ENCODE results near the gene CASP8AP2. TPM values are rescaled to one million over a fixed set of nuclear protein-coding genes. Genes with fewer than 3 reads are reported as not detected.
"Not testable (repeated sequence)": the region's sequence is repeated elsewhere in the genome, so short reads cannot be mapped to it uniquely, and the experiment has no call there.

The CASP8AP2 gene
- total RNA-seq, 1 donor from 2014 or later: 18.8 TPM

- no peak for DNase-seq
Measured at GRCh38 chr6:89826029-89826528, 3.6 kb upstream of the CASP8AP2 start.

- not testable (repeated sequence) for DNase-seq
Measured at GRCh38 chr6:89828475-89828987, 1.1 kb upstream of the CASP8AP2 start.

- no peak for DNase-seq
Measured at GRCh38 chr6:89828988-89829471, 650 bp upstream of the CASP8AP2 start.

DNA sequence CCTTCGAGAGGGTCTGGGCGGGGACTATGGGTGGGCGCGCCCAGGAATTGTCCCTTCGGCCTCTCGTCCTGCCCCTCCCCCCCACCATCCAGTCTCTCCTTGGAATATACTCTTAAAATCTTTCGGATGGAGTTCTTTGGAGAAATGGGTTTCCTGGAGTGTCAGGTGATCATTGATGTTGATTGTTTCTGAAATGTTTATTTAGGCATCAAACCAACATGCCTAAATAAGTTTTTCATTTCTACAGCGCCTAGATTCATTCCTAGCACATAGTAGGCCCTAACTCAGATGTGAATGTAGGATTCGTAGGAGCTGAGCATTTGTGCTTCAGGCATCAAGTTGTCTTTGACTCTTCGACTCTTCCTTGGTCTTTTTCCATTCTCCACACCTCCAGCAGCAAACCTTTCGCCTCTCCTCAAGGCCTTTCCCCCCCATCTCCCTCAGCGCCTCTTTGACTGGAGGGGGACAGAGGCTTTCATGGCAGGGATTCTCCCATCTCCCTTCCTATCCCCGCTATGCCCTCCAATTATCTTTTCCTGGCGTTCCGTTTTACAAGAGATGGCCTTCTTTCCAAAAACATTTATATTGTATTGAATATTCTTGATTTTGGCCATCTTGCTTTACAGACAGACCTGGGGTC, 610 bp downstream of the CASP8AP2 start:
- no peak for DNase-seq

DNA sequence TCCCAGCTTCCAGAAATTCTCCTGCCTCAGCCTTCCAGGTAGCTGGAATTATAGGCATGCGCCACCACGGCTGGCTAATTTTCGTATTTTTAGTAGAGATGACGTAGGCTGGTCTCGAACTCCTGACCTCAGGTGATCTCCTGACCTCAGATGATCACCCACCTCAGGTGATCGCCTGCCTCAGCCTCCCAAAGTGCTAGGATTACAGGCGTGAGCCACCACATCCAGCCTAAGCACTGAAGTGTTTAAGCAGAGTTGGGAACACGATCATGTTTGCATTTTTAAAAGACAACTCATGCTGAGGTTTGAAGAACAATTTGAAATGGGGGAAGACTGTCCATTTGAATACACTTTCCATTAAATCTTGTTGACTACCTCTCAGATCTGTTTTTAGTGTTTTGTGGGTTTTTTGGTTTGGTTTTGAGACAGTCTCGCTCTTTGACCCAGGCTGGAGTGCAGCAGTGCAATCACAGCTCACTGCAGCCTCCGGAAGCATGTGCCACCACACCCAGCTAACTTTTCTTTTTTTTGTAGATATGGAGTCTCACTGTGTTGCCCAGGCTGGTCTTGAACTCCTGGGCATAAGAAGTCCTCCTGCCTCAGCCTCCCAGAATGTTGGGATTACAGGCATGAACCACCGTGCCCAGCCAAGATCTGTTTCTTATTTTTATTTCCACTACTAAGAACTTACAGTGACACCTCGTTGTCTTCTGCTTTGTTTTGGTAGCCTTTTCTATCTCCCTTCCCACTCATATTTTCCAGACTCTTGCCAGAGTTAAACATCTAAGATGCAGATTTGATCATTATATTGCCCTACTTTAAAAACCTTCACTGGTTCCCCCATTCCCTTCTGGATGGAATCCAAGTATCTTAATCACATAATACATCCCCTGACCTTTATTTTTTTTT, 5.5 kb downstream of the CASP8AP2 start:
- DNase-seq: no peak

DNA sequence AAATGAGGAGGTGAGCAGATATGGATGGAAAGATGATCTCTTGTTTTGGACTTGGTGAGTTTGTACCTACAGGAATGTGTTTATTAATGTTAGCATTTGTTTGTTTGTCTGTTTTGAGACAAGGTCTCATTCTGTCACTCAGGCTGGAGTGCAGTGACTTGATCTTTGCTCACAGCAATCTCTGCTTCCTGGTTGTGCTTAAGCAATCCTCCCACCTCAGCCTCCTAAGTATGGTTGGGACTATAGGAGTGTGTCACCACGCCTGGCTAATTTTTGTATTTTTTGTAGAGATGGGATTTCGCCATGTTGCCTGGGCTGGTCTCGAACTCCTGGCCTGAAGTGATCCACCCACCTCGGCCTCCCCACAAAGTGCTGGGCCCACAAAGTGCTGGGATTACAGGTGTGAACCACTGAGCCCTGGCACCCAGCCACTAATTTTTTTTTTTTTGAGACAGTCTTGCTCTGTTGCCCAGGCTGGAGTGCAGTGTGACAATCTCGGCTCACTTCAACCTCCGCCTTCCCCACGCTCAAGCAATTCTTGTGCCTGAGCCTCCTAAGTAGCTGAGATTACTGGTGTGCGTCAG, 7.1 kb downstream of the CASP8AP2 start:
- no peak for DNase-seq

DNA sequence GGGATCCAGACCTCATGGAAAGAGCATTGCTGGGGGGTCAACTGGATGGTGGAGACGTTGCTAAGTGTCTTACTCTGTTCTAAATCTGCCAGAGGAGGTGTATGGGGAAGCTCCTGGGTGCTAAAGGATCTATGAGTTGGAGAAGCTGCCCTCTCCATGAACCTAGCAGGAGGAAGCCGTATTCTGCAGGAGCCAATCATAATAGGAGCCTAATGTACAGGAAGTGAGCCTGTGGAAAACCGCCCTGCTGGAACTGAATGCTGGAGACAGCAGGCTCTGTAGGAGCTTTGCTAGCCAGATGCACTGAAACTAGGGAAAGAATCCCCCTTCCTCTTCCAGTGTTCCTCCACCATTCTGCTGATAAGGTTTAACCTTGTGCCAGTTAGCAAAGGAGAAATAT, 10.9 kb downstream of the CASP8AP2 start:
- DNase-seq: peak; percentile 3

- DNase-seq: no peak
Measured at GRCh38 chr6:89842228-89842627, 12.5 kb downstream of the CASP8AP2 start.

GRCh38 chr6:89843070-89843469, 13.4 kb downstream of the CASP8AP2 start:
- DNase-seq: no peak

DNA sequence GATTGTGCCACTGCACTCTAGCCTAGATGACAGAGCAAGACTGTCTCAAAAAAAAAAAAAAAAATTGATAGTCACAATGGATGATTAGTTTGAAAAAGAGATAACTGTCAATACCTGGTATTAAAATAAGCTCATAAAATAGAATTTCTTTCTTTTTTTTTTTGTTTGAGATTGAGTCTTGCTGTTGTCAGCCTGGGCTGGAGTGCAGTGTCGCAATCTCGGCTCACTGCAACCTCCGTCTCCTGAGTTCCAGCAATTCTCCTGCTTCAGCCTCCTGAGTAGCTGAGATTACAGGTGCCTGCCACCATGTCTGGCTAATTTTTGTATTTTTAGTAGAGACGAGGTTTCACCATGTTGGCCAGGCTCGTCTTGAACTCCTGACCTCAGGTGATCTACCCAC, 17.8 kb downstream of the CASP8AP2 start:
- not testable (repeated sequence) for DNase-seq

DNA sequence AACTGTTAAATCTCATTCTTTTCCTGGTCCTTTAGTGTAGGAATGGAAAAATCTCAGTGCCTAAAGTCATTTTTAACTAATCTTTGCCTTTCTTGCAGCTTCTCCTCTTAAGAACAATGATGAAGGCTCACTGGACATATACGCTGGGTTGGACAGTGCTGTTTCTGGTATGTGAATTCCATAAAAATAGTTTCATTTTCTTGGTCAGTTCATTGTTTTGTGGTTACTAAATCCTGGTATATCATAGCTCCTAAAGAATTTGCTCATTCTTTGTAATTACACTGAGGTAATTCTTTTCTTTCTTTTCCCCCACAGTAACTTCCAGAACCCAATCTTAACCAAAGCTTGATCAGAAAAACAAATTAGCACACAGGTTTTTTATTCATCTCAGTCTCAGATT, 23.4 kb downstream of the CASP8AP2 start:
- no peak for DNase-seq

GRCh38 chr6:89858041-89858440, 28.4 kb downstream of the CASP8AP2 start:
- no peak for DNase-seq

GRCh38 chr6:89859744-89860143, 30.1 kb downstream of the CASP8AP2 start:
- DNase-seq: no peak

DNA sequence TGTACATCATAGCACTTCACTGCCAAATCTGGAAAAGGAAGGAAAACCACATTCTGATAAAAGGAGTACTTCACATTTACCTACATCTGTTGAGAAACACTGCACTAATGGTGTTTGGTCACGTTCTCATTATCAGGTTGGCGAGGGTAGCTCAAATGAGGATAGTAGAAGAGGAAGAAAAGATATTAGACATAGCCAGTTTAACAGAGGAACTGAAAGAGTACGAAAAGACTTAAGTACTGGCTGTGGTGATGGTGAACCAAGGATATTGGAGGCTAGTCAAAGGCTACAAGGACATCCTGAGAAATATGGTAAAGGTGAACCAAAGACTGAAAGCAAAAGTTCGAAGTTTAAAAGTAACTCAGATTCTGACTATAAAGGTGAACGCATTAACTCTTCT, 32.6 kb downstream of the CASP8AP2 start:
- DNase-seq: no peak

GRCh38 chr6:89862698-89863097, 33.0 kb downstream of the CASP8AP2 start:
- no peak for DNase-seq

DNA sequence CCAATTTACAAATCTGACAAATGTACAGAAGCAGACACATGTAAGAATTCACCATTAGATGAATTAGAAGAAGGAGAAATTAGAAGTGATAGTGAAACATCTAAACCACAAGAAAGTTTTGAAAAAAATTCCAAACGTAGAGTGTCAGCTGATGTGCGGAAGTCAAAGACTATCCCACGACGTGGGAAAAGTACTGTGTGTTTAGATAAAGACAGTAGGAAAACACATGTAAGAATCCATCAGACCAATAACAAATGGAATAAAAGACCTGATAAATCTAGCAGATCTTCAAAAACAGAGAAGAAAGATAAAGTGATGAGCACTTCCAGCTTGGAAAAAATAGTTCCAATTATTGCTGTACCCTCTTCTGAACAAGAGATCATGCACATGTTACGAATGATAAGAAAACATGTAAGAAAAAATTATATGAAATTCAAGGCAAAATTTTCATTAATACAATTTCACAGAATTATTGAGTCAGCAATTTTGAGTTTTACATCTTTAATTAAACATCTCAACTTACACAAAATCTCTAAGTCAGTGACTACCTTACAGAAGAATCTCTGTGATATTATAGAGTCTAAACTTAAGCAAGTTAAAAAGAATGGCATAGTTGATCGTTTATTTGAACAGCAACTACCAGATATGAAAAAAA, 36.5 kb downstream of the CASP8AP2 start:
- no peak for DNase-seq

DNA sequence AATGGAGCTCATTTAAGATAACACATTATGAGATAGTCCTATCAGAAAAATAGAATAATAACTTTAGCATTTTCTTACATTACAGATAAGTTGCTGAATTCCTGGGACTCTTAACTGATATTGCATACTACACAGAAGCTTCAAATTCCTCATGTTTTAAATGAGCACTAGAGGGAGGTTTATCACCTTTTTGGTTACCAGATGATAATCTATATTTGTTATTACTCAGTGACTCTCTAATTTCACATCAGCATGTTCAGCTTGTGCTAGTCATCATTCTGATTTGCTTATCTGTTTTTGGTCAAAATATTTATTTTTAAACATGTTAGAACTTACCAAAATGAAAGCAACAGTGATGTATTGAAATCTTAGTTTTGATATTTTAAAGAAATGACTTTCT, 44.0 kb downstream of the CASP8AP2 start:
- DNase-seq: no peak

DNA sequence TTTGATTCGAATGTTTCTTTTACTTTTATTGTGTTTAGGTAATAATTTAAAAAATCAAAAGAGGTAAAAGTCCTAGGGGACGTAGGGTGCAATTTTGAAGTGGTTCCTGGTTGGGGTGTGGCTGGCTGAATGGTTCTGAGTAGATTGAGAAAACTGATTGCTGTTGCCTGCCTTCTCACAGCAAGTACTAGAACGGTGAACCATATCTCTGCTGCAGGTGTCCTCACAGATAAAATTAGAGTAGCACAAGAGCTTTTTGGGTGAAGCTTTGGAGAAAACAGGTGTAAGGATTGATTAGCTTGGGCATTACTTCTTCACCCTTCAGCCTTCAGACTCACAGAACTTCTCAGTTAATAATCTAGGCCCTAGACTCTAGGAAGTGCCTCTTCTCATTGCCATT, 44.8 kb downstream of the CASP8AP2 start:
- no peak for DNase-seq

DNA sequence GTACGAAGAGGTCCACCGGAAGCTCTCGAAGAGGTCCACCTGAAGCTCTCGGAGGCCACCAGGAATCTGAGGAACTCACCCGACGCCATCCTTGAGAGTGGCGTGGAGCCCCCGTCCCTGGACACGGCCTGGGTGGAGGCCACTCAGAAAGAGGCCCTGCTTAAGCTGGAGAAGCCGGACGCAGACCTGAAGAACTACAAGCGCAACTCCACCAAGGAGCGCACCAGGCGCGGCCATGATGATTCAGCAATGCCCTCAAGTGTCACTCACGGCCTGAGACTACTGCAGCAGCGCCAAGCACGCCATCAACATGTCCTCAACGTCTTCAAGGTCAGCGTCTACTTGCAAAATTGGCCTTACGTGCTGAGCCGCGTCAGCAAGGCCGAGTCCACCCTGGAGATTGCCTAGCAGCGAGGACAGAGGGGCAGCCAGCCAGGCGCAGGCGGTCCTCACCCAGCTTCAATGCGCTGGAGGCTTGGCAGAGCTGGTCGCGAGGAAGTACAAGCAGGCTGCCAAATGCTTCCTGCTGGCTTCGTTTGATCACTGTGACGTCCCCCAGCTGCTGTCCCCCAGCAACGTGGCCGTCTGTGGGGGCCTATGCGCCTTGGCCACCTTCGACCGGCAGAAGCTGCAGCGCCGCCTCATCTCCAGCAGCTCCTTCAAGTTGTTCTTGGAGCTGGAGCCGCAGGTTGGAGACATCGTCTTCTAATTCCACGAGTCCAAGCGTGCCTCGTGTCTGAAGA, 56.9 kb downstream of the CASP8AP2 start:
- no peak for DNase-seq

DNA sequence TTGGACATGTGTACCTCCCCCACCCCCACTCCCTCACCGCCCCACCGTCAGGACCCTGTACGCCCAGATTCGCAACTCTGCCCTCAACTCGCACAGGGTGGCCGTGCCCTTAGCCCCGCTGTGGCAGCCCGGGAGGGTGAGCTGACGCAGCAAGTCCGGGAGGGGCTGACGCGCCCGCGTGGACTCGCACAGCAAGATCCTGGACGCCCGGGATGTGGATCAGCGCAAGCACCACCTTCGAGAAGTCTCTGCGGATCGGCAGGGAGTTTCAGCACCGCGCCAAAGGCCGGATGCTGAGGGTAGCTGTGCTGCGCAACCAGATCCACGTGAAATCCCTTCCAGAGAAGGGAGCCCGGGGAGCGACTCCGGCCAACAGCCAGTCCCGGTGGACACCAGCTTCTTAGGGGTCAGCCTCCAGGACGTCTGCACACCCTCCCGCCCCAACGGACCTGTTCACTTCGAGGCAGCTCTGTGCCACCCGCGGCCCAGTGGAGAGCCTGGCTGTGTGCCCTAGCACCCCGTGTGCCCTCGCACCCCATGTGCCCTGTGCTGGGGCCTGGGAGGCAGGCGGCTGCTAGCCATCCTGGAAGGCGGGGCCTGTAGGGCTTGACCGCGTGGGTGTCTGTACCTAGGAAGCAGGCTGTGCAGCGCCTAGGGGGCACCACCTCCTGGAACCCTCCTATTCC, 57.9 kb downstream of the CASP8AP2 start:
- no peak for DNase-seq

GRCh38 chr6:89888138-89888514, 58.4 kb downstream of the CASP8AP2 start:
- DNase-seq: no peak

Measured in skin of body (tissue), 2 donors.